ENCODE measurements around the gene EME2.

The EME2 gene

GRCh38 chr16:1745181-1745899 is 27.3 kb upstream of the EME2 start:
- DNase-seq (ENCODE audit: low spot score): no peak

DNA sequence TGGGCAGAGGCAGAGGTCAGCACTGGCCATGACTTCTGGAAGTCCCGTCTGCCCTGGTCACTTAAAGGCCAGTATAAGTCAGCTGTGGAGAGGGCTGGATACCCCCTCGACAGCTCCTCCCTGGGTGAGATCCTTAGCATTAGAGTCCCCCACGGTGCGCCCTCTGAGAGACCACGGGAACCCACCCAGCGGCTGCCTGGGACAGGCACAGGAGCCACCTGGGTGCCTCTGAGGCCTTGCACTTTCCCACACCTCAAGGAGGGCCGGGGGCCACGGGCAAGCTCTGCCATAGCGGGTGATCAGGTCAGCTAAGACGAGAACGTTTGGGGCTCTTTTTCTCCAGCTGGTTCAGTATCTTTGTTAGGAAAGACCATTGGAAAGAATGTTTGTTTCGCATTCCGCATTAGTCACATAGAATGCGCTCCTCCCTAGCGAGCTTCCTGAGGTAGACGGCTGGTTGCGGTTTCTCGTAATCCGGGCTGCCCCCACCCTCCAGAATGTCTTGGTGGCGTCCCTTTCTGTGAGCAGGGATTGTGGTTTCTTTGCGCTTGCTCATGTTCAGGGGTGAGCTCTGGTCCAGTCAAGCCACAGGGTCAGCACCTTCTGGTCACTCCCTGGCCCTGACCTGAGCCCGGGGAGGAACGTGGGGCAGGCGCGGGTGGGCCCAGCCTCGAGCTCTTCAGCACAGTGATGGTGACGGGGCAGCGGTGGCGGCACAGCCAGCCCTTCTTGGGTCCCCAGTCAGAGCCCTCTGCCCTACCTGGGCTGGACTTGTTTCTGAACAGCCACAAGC is 26.5 kb upstream of the EME2 start:
- no peak for DNase-seq (ENCODE audit: low spot score)

DNA sequence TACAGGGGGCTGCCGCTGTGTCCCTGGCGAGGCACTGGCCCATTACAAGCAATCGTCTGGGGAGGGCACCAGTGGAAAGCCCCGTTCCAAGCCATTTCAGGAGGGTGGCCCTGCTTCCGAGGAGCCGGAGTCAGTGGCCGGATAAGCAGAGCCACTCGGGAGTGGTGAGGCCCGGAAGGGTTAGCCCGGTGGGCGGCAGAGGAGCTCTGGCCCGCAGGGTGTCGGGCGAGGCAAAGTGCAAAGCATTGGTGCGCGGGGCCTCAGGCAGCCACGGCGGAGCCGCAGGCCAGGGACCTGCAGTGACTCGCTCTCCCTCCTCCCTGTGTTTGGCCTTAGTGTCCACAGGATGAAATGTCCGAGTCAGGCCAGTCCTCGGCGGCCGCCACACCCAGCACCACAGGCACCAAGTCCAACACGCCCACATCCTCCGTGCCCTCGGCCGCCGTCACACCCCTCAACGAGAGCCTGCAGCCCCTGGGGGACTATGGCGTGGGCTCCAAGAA is 25.9 kb upstream of the EME2 start:
- DNase-seq (ENCODE audit: low spot score): no peak

GRCh38 chr16:1747934-1748333 is 24.7 kb upstream of the EME2 start:
- DNase-seq (ENCODE audit: low spot score): no peak

DNA sequence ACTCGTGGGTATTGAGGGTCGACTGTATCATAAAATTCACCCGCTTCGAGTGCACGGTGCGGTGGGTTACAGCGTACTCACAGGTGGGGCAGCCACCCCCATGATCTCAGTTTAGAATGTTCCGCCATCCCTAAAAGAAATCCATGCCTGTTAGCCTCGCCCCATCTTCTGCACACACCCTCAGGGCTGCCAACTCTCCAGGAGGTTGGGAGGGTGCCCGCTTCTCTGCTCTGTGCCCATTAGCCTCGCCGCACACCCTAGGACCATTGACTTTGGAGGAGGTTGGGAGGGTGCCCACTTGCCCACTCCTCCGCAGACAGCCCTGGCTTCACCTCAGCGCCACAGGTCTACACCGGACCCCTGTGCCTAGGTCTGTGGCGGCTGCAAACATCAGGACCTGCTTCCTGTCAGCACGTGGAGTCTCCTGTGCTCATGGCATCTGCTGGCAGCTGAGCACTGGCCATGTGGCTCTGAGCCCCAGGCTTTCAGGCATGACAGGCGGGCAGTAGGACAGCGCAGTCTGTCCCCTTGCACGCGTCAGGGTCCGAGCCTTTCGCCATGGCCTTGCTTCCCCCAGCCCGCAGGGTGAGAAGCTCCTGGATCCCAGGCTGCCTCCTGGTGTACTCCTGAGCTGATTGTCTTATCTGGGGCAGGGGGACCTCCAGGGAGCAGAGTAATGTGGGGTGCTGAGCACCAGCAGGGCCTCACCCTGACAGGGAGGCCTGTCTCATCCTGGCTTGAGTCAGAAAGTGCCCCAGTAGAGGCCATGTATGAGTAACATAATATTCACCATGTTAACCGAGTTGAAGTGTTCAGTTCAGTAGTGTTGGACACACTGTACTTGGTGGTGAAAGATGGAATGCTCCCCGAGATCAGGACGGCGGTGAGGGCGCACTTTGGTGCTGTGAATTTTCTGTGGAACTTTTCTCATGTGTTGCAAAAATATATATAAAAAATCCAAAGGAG is 23.2 kb upstream of the EME2 start:
- no peak for DNase-seq (ENCODE audit: low spot score)

GRCh38 chr16:1751946-1752345 is 20.7 kb upstream of the EME2 start:
- DNase-seq (ENCODE audit: low spot score): no peak

- no peak for DNase-seq (ENCODE audit: low spot score)
Measured at GRCh38 chr16:1752853-1753252, 19.8 kb upstream of the EME2 start.

DNA sequence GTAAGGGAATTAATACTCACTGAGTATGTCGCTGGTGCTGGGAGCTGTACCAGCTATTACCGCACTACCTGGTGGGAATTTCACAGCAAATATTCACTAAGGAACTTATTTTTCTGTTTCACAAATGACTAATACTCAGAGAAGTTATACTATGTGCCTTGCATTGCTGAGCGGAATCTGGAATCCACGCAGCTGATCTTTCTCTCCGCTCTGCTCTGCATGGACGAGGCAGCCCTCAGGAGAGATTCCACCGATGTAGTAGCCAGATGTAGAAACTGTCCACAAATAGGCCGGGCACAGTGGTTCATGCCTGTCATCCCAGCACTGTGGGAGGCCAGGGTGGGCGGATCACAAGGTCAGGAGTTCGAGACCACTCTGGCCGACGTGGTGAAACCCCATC is 18.4 kb upstream of the EME2 start:
- no peak for DNase-seq (ENCODE audit: low spot score)

DNA sequence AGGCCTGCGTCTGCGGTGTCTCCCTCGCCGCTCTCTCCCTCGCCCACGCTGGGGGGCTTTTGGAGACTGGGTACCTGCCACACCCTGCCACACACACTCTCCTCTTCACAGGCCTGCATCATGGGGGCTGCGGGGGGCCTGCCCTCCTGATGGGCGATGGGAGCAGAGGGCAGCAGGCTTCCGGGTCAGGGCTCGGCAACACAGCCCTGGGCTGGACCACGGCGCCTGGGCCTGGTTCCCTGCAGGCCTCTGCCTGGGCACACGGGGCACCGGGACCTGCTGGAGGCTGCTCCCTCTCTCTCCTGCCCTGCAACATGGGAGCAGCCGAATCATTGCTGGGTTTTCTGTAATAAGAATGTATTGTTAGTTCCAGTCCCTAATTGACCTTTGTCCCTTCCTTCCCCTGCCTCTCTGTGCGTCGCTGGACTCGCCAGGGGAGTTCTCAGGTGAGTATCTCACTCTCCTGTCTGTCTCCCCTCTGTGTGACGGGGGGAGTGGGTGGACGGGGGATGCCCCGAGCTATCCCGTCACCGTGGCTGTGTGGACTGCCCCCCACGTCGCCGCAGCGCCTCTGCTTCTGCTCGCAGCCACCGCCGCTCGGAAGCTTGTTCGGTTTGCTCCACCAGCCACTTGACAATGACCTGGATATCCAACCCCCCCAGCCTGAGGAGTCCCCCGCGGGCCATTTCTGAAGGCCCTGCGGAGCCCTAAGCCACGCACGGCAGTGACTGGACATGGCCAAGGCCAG is 14.7 kb upstream of the EME2 start:
- no peak for DNase-seq (ENCODE audit: low spot score)

- no peak for DNase-seq (ENCODE audit: low spot score)
Measured at GRCh38 chr16:1758923-1759322, 13.7 kb upstream of the EME2 start.

DNA sequence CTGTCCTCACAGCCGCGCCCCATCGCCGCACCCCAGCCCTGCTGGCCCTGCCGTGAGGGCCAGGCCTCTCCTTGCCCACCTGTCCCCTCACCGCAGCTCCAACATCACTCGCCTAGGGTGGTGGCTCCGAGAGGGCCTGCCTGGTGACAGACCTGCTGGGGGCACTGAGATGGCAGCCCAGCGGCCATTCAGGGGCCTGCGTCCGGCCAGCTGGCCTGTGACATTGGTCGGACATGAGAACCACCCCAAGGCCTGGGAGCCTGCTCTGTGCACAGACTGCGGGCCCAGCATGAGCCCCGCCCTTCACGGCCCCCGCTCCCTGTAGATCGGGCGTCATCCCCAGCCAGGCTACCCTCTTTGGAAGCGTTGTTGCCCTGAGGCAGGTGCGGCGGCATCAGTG is 13.1 kb upstream of the EME2 start:
- DNase-seq (ENCODE audit: low spot score): no peak

- no peak for DNase-seq (ENCODE audit: low spot score)
Measured at GRCh38 chr16:1760911-1761310, 11.7 kb upstream of the EME2 start.

- no peak for DNase-seq (ENCODE audit: low spot score)
Measured at GRCh38 chr16:1761751-1762150, 10.9 kb upstream of the EME2 start.

DNA sequence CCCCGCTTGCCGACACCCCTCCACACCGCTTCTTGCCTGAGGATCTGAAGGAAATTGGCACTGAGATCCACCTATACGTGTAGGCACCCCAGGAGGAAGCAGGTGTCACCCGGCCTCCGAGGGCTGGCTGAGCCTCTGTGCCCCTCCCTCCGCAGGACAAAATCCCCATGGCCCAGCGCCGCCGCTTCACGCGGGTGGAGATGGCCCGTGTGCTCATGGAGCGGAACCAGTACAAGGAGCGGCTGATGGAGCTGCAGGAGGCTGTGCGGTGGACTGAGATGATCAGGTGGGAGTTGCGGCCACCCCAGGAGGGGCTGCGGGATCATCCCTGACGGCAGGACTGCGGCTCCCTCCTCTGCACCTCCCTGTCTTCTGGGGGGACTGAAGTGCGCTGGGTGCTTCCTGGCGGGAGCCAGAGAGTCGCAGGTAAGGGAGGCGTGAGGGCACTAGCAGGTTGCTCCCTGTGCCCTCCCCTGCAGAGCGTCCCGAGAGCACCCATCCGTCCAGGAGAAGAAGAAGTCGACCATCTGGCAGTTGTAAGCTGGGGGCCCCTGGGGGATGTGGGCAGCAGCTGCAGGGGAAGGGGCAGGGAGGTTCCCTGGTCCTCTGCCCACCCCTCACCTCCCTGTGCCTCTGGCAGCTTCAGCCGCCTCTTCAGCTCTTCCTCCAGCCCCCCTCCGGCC is 10.3 kb upstream of the EME2 start:
- DNase-seq (ENCODE audit: low spot score): no peak

DNA sequence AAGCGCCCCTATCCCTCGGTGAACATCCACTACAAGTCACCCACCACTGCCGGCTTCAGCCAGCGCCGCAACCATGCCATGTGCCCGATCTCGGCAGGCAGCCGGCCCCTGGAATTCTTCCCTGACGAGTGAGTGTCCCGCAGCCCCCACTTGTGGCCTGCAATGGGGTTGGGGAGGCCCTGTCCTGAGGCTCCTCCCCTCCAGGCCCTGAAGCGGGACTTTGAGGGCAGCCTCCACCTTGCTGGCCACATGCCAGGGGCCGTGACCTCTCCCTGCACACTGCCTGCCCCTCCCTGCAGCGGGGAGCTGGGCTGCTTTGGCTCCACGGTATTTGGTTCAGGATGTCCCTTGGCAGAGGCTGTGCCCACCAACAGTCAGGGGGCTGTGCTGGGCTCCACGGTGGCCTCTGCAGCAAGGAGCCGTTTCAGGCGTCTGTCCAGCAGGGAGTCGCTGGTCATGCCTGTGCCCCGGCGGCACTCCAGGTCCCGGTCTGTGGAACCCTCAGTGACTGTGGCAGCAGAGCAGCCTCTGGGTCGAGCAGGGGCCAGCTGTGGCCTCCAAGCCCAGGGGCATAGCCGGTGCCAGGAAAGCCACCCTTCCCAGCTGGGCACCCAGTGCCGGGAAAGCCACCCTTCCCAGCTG is 9.6 kb upstream of the EME2 start:
- no peak for DNase-seq (ENCODE audit: low spot score)

DNA sequence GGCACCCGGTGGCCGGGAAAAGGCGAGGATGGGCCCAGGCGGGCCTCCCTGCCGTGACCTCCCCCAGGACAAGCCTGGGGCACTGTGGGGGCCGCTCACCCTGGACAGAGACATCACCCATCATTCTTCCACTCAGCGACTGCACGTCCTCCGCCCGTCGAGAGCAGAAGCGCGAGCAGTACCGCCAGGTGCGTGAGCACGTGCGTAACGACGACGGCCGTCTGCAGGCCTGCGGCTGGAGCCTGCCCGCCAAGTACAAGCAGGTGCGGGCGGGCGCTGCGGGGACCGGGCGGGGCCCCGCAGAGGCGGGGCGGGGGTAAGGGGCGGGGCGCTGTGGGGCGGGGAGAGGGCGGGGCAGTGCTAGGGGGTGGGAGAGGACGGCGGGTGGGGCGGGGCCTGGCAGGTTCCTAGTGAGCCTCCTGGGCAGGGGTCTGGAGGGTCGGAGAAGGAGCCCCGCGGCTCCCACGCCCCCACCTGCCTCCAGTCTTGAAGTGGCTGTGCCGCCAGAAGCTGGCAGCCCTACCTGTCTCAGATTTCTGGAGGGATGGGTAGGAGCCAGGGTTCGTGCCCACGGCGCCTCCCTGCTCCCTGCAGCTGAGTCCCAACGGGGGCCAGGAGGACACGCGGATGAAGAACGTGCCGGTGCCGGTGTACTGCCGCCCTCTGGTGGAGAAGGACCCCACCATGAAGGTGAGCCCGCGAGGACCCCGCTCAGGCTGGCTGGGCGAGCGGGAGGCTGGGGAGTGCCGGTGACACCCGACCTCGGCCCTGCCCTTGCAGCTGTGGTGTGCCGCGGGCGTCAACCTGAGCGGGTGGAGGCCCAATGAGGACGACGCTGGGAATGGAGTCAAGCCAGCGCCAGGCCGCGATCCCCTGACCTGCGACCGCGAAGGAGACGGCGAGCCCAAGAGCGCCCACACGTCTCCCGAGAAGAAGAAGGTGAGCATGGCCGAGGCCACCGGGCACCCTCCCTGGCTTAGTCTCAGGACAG is 8.8 kb upstream of the EME2 start:
- DNase-seq (ENCODE audit: low spot score): no peak

GRCh38 chr16:1764971-1765370 is 7.6 kb upstream of the EME2 start:
- DNase-seq (ENCODE audit: low spot score): no peak

- DNase-seq (ENCODE audit: low spot score): no peak
Measured at GRCh38 chr16:1765826-1766225, 6.8 kb upstream of the EME2 start.

GRCh38 chr16:1766231-1766630 is 6.4 kb upstream of the EME2 start:
- no peak for DNase-seq (ENCODE audit: low spot score)

Data from germinal center (tissue), 1 donor.